Kidney (tissue), 14 donors: ENCODE measurements around the gene CEP68. TPM values are rescaled to one million over a fixed set of nuclear protein-coding genes. Genes with fewer than 3 reads are reported as not detected.

Source experiments
- DNase-seq, 5 donors: peaks; one replicate each; pipeline ENCODE4 v3.0.0-alpha.2; 2013 to 2020
- FAIRE-seq: peaks from 2 replicates; lab custom pipeline; 2012; peaks lifted over from hg19 to GRCh38; lab: Jason Lieb, UNC
- H3K27ac ChIP-seq, 2 donors: one replicate each; pipeline ENCODE4 v1.7.0; 2013; ENCODE audit warnings: low read depth in 2 of 2, low read length in 2 of 2, inconsistent platforms in 1 of 2
- H3K27me3 ChIP-seq: one replicate; pipeline ENCODE4 v1.7.1; 2013; ENCODE audit warnings: low read length, inconsistent platforms; ENCODE audit not compliant: control insufficient read depth, insufficient read depth
- H3K36me3 ChIP-seq, 3 donors: one replicate each; pipeline versions ENCODE4 v1.7.0 to v1.7.1; 2013; ENCODE audit warnings: low read length in 3 of 3, control low read depth in 1 of 3, inconsistent platforms in 1 of 3; ENCODE audit not compliant: insufficient read depth in 3 of 3, control insufficient read depth in 2 of 3
- H3K4me1 ChIP-seq, 3 donors: one replicate each; pipeline versions ENCODE4 v1.7.0 to v1.7.1; 2013; ENCODE audit warnings: low read length in 3 of 3, inconsistent platforms in 1 of 3, low read depth in 1 of 3; ENCODE audit not compliant: control insufficient read depth in 2 of 3, insufficient read depth in 2 of 3
- H3K4me3 ChIP-seq, 3 donors: one replicate each; pipeline versions ENCODE4 v1.7.0 to v1.8.1; 2013; ENCODE audit warnings: low read length in 3 of 3, control low read depth in 1 of 3, inconsistent platforms in 1 of 3
- H3K9ac ChIP-seq, 3 donors: one replicate each; pipeline versions ENCODE4 v1.7.0 to v1.7.1; 2013; ENCODE audit warnings: low read length in 3 of 3, control low read depth in 1 of 3, inconsistent platforms in 1 of 3
- H3K9me3 ChIP-seq, 3 donors: one replicate each; pipeline versions ENCODE4 v1.7.0 to v1.7.1; 2013; ENCODE audit warnings: low read length in 3 of 3, control low read depth in 1 of 3, inconsistent platforms in 1 of 3; ENCODE audit not compliant: control insufficient read depth in 2 of 3, insufficient read depth in 1 of 3
- intact Hi-C: fragments of 100-400 bp; cut with DNase I; formaldehyde crosslinking; loops from one replicate; pipeline ENCODE4 v1.11.1; 2022
- polyA plus RNA-seq: library from polyadenylated mRNA; stranded (reverse); fragments of 350-450 nt; fragmentation: Illumina TruSeq; extraction: RNeasy Lipid Tissue Mini Kit (QIAGEN cat#74804); gene quantifications from one replicate; pipeline ENCODE4 v1.2.3, GENCODE V29; 2014; ENCODE audit warnings: low read depth, low replicate concordance; ENCODE audit not compliant: insufficient read depth
- total RNA-seq: library from RNA; stranded (reverse); fragmentation: NEBNext Ultra II Directional; extraction: Animal tissue kit (Norgen Biotek cat#: 25700); gene quantifications from one replicate; pipeline ENCODE4 v1.2.1, GENCODE V29; 2021
- TF ChIP-seq, protein P1 (sequence below): IDR thresholded peaks from 3 replicates; pipeline ENCODE4 v1.5.1; 2012; ENCODE audit warnings: mild to moderate bottlenecking, moderate library complexity, borderline replicate concordance; ENCODE audit not compliant: insufficient read depth; ENCODE audit errors: extremely low read depth
- donor health status: control.
- donor health status: control.
- donor health status: control.
- donor health status: control.
- donor health status: control.
- donor health status: DM: yes; HTN: yes; CAD: no.
- donor health status: Normal renal cell carcinoma (clear cell type).

Gene CEP68
- total and polyA plus RNA-seq, 2 donors from 2014 or later: 5.6 to 20.3 TPM

DNA sequence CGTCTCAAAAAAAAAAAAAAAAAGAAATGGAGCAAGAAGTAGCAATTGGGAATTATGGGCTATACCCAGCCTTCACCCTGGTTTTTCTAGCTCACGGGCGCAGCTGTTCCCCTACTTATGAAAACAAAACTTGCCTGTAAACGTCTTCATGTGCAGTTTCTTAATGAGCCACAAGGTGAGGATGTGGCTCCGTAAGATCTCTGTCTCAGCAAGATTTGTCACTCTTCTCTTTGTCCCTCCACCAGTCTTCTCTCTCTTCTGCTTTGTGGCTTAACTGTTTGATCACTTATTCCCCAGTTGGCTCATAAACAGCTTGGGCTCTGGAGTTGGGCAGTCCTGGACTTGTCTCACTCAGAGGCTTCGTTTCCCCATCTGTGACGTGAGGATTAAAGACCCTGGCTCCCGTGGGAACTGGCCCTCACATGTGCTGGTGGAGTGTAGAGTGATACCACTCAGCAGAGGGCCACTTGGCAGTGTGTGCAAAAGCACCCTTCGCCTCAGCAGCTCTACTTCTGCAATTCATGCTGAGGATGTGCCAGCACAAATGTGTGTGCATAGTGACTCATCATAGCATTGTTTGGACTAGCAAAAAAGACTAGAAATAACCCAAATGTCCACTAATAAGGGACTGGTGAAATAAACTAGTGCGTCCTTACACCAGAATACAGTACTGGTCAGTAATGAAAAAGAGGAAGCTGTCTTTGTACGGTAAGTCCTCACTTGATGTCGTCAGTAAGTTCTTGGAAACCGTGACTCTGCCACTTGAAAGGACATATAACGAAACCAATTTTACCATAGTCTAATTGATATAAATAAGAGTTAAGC is 8.7 kb downstream of the CEP68 start:
- Histone ChIP-seq H3K4me1 (peaks cover 0 to 12% (median 12%) of the 10 kb centered on the region in 3 donors), H3K36me3 (no peaks in the 10 kb centered on the region), H3K9ac (no peak overlapping the region), H3K9me3 (no peaks in the 10 kb centered on the region), H3K27ac (no peak overlapping the region), H3K27me3 (no peaks in the 10 kb centered on the region), H3K4me3 (no peak overlapping the region)
- FAIRE-seq: no peak
- DNase-seq: peak in 3 of 5 donors; percentile 51 to 80 (median 72)
- intact Hi-C loops: no loop called here
- TF ChIP-seq, protein P1, sequence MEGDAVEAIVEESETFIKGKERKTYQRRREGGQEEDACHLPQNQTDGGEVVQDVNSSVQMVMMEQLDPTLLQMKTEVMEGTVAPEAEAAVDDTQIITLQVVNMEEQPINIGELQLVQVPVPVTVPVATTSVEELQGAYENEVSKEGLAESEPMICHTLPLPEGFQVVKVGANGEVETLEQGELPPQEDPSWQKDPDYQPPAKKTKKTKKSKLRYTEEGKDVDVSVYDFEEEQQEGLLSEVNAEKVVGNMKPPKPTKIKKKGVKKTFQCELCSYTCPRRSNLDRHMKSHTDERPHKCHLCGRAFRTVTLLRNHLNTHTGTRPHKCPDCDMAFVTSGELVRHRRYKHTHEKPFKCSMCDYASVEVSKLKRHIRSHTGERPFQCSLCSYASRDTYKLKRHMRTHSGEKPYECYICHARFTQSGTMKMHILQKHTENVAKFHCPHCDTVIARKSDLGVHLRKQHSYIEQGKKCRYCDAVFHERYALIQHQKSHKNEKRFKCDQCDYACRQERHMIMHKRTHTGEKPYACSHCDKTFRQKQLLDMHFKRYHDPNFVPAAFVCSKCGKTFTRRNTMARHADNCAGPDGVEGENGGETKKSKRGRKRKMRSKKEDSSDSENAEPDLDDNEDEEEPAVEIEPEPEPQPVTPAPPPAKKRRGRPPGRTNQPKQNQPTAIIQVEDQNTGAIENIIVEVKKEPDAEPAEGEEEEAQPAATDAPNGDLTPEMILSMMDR: peak; percentile 84

DNA sequence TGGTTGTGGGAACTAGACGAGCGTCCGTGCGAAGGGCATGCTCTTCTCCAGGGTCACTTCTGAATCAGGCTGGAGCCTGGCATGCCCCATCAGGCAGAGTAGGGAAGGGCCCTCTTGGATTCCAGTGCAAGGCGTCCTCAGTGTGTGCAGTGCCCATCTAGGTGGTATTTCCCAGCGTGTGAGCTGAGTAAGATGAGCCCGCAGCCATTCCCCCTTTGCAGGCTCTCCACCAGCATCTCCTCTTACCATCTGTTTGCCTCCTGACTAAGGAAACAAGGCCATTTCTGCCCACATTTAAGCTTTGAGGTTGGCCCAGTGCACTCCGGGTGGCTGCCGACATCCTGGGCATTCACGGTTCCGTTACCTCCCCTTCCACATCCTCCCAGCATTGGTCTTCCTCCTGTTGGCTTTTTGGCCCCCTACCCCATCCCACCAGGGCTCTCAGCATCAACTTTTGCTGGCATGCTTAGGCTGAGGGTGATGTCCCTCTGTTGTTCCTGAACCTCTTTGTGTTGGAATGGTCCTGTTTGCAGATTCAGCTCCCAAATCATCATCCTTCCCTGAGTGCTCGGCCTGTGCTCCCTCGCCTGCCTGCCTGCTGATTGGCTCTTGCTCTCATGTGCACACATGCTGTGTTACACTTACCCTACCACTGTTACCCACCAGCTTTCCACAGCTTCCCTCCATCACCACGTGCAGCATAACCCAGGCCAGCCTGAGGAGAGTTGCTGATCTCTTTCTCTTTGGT is 11.8 kb downstream of the CEP68 start:
- Histone ChIP-seq H3K27me3 (no peaks in the 10 kb centered on the region), H3K9ac (no peak overlapping the region), H3K36me3 (peaks cover 5 to 10% (median 6%) of the 10 kb centered on the region in 3 donors), H3K4me3 (no peak overlapping the region), H3K4me1 (peaks cover 0 to 14% (median 12%) of the 10 kb centered on the region in 3 donors), H3K9me3 (no peaks in the 10 kb centered on the region), H3K27ac (no peak overlapping the region)
- intact Hi-C loops: no loop called here
- no peak for FAIRE-seq
- DNase-seq: no peak
- TF ChIP-seq, protein P1: no peak

DNA sequence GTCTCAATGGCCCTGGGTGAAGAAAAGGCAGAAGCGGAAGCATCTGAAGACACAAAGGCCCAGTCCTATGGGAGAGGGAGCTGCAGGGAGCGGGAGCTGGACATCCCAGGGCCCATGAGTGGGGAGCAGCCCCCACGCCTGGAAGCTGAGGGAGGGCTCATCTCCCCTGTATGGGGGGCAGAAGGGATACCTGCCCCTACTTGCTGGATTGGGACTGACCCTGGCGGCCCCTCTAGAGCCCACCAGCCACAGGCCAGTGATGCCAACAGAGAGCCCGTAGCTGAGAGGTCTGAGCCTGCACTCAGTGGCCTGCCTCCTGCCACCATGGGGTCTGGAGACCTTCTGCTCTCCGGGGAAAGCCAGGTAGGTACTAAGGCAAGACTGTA is 13.2 kb downstream of the CEP68 start:
- FAIRE-seq: no peak
- TF ChIP-seq, protein P1: no peak
- no peaks in the 10 kb centered on the region for H3K27me3 ChIP-seq
- H3K27ac ChIP-seq: peak overlapping the region in 1 of 2 donors; percentile 18
- DNase-seq: no peak
- H3K9me3 ChIP-seq: no peaks in the 10 kb centered on the region
- intact Hi-C loops: no loop called here
- peaks cover 0 to 14% (median 12%) of the 10 kb centered on the region in 3 donors for H3K4me1 ChIP-seq
- H3K36me3 ChIP-seq: peaks cover 9 to 10% (median 10%) of the 10 kb centered on the region in 3 donors
- no peak overlapping the region for H3K4me3 ChIP-seq
- no peak overlapping the region for H3K9ac ChIP-seq
